GM19372 (cell line): Measurements from ENCODE around the gene SLC25A23.
"Not testable (repeated sequence)": the region's sequence is repeated elsewhere in the genome, so short reads cannot be mapped to it uniquely, and the experiment has no call there.

Experiments used
- ATAC-seq: cut with Tn5 transposase; IDR thresholded peaks from one replicate; pipeline ENCODE4 v1.9.1; 2021; ENCODE audit warnings: mild to moderate bottlenecking, low read depth, moderate library complexity; ENCODE audit not compliant: unreplicated experiment

SLC25A23 gene

GRCh38 chr19:6406401-6406800 lies 53.2 kb downstream of the SLC25A23 start:
- ATAC-seq = no peak

DNA sequence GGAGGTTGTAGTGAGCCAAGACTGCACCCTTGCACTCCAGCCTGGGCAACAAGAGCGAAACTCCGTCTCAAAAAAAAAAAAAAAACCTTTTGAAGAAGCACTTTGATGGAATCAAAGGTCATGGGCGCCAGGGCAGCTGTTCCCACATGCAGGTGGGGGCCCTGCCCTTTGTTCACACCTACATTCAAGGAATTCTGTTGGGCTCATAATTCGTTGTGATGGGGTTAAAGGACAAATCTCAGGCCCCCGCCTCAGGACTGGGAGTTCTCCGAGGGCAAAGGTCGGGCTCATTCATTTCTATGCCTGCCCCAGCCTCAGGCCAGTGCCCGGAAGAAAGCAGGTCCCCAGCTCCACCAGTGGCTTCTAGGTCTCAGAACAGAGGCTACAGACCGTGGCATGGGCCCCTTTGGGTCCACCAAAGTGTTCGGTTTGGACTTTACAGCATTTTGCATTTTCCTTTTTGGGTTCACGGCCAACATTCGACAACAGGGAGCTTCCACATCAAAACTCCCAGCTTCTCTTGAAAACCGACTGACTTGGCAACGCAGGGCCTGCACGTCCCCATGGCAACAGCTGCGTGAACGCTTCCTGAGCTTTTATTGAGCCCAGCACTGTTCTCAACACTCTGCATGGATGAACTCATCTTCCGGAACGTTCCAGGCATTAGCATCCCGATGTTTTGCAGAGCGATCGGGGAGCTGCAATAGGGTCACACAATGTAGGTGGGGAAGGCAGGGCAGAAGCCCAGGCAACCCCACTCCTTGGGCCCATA lies 56.6 kb downstream of the SLC25A23 start:
- no peak for ATAC-seq

DNA sequence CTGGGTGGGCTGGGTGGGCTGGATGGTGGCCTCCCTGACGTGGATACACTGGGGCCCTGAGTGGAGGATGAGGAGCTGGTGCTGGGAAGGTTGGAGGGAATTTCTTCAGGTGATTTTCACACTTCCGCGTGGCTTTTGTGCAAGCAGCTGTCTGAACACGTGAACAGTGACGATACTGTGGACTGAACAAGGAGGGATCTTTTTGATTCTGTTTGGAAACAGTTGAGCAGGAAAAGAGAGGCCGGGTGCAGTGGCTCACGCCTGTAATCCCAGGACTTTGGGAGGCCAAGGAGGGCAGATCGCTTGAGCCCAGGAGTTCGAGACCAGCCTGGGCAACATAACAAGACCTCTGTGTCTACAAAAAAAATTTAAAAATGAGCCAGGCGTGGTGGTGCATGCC lies 57.5 kb downstream of the SLC25A23 start:
- no peak for ATAC-seq

DNA sequence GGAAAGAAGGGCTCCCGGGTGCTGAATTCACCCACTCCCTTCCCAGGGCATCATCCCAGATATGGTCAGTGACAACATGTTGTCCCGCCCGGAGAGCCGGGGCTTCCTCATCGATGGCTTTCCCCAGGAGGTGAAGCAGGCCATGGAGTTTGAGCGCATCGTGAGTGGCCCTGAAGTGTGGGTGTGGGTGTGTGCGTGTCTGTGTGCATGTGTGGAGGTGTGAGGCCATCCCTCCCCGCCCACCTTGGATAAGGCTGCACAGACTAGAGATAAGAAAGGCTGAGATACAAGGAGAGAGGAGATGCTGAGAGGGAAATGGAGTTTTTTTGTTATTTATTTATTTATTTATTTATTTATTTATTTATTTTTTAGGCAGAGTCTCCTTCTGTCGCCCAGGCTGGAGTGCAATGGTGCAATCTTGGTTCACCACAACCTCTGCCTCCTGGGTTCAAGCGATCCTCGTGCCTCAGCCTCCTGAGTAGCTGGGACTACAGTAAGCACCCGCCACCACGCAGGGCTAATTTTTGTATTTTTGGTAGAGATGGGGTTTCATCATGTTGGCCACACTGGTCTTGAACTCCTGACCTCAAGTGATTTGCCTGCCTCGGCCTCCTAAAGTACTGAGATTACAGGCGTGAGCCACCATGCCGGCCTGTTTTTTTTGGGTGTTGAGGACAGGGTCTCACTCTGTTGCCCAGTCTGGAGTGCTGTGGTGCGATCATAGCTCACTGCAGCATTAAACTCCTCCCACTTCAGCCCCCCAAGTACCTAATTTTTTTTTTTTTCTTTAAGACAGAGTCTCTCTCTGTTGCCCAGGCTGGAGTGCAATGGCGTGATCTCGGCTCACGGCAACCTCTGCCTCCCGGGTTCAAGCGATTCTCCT lies 59.3 kb downstream of the SLC25A23 start:
- not testable (repeated sequence) for ATAC-seq

DNA sequence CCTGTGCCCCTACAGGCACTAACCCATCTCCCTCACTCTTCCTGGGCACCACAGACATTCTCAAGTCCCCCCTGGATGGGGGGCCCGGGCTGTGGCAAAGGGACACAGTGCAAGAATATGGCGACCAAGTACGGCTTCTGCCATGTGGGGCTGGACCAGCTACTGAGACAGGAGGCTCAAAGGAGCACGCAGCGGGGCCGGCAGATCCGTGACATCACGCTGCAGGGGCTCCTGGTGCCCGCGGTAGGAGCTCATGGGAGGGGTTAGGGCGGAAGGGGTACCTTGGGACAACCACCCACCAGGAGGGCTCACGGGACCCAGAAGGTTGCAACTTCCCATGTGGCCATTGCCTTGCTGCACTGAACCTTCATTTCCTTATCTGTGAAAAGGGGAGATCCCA lies 63.3 kb downstream of the SLC25A23 start:
- ATAC-seq = no peak

GRCh38 chr19:6394831-6395230 lies 64.8 kb downstream of the SLC25A23 start:
- ATAC-seq = no peak

DNA sequence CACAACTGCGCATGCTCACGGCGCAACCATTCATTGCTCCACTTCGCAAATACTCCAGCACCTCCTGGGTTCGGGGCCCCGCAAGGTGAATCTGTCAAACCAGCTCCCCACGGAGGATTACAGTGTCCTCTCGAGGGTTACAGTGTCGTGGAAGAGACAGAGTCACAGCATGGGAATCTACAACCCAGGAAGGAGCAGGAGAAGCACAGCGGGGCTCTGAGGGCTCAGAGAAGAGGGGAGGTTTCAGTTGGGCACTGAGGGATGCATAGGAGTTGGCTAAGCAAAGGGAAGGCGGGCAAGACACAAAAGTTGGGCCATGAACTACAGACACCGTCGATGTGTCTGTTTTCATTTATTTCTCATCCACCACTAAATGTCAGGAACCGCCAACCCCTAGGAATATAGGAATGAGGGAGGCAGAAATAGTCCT lies 65.6 kb downstream of the SLC25A23 start:
- no peak for ATAC-seq

- ATAC-seq = peak; percentile 78
Observed at GRCh38 chr19:6393074-6393982, 66.3 kb downstream of the SLC25A23 start, which contains the start of gene GTF2F1. TSS of gene GTF2F1 (minus strand) at chr19:6393164. CDS start at chr19:6392995, 169 bp downstream.

DNA sequence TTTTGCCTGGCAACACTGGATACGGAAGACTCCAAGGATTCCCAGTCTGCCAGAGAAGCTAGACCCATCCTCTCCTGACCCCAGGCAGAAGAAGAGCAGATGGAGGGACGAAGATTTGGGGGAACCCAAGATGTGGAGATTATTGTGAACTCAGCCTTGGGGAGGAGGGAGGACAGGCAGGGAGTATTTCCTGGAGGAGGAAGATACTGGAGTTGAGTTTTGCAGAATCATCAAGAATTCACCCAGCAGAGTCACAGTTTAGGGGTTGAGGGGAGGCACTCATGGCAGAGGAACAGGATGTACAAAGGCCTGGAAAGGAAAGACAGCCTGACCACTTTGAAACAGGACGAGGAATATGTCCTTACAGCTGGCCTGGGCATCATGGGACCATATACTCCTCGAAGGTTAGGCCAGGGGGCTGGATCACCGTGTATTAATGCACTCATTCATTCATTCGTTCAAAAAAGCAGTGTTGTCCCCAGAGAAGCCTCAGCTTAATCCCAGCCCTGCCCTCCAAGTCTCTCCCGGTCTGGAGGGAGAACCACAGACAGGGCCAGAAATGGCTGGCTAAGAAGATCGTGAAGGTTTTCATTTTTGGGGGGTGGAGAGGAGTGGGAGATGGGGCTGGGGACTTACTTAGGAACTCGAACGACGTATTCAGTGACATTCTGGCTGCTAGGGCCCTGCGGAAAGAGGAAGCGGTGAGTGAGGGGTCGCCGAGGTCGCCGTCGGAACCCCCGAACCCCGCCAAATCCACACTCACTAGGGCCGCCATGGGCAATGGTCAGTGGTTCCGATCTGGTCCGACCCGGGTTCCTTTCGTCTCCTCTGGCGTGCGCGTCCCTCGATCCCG lies 67.1 kb downstream of the SLC25A23 start:
- no peak for ATAC-seq
